Liver (tissue), 9 donors: Measurements from ENCODE around the gene YLPM1. TPM values are rescaled to one million over a fixed set of nuclear protein-coding genes. Genes with fewer than 3 reads are reported as not detected.

Experiments
- DNase-seq: peaks from one replicate; pipeline ENCODE4 v3.0.0-alpha.2; 2017; ENCODE audit warnings: low spot score
- H3K27ac ChIP-seq, 2 donors: one replicate each; pipeline ENCODE4 v1.7.0; 2013; ENCODE audit warnings: inconsistent platforms in 2 of 2, low read length in 2 of 2, control low read depth in 1 of 2, low read depth in 1 of 2, mild to moderate bottlenecking in 1 of 2
- H3K27me3 ChIP-seq, 4 donors: one replicate each; pipeline versions ENCODE4 v1.6.1 to v1.7.0; 2013; ENCODE audit warnings: low read length in 3 of 4, inconsistent platforms in 1 of 4, mild to moderate bottlenecking in 1 of 4, moderate library complexity in 1 of 4; ENCODE audit not compliant: control insufficient read depth in 4 of 4, insufficient read depth in 4 of 4
- H3K36me3 ChIP-seq, 4 donors: one replicate each; pipeline versions ENCODE4 v1.6.1 to v1.7.0; 2013; ENCODE audit warnings: low read length in 3 of 4, mild to moderate bottlenecking in 3 of 4, low read depth in 1 of 4, moderate library complexity in 1 of 4; ENCODE audit not compliant: control insufficient read depth in 4 of 4, insufficient read depth in 3 of 4
- H3K4me1 ChIP-seq, 4 donors: one replicate each; pipeline versions ENCODE4 v1.6.1 to v1.7.0; 2013; ENCODE audit warnings: low read length in 3 of 4, mild to moderate bottlenecking in 3 of 4, moderate library complexity in 1 of 4; ENCODE audit not compliant: control insufficient read depth in 4 of 4, insufficient read depth in 4 of 4
- H3K4me3 ChIP-seq, 3 donors: one replicate each; pipeline versions ENCODE4 v1.6.1 to v1.7.0; 2013; ENCODE audit warnings: low read length in 3 of 3, control low read depth in 1 of 3, low read depth in 1 of 3, mild to moderate bottlenecking in 1 of 3
- H3K9ac ChIP-seq, 2 donors: one replicate each; pipeline ENCODE4 v1.7.0; 2013; ENCODE audit warnings: low read length in 2 of 2, mild to moderate bottlenecking in 2 of 2, moderate library complexity in 2 of 2, control low read depth in 1 of 2, low read depth in 1 of 2
- H3K9me3 ChIP-seq, 4 donors: one replicate each; pipeline versions ENCODE4 v1.6.1 to v1.7.0; 2013; ENCODE audit warnings: low read length in 3 of 4; ENCODE audit not compliant: control insufficient read depth in 4 of 4
- CTCF ChIP-seq: fragments of 150-350 bp; IDR thresholded peaks from 2 replicates; pipeline ENCODE4 v1.5.1; 2017; ENCODE audit warnings: improper control_type of control experiment, low read depth, low read length; ENCODE audit not compliant: missing input control
- EGR1 ChIP-seq, 2 donors: IDR thresholded peaks; 2 replicates each; pipeline ENCODE4 v1.6.1; 2016 to 2018; ENCODE audit warnings: antibody characterized with exemption in 2 of 2, low read depth in 2 of 2
- FOXA1 ChIP-seq: IDR thresholded peaks from 2 replicates; pipeline ENCODE4 v1.6.1; 2016; ENCODE audit warnings: antibody characterized with exemption
- FOXA2 ChIP-seq: IDR thresholded peaks from 2 replicates; pipeline ENCODE4 v1.6.1; 2016; ENCODE audit warnings: antibody characterized with exemption
- GABPA ChIP-seq, 2 donors: IDR thresholded peaks in 1 of 2; conservative IDR thresholded peaks in 1 of 2; 2 replicates each; pipeline ENCODE4 v1.6.1; 2016; ENCODE audit warnings: antibody characterized with exemption in 2 of 2, mild to moderate bottlenecking in 1 of 2, moderate library complexity in 1 of 2
- HNF4A ChIP-seq, 2 donors: conservative IDR thresholded peaks; 2 replicates each; pipeline ENCODE4 v1.6.1; 2016; ENCODE audit warnings: antibody characterized with exemption in 2 of 2, mild to moderate bottlenecking in 2 of 2
- HNF4G ChIP-seq: IDR thresholded peaks from 2 replicates; pipeline ENCODE4 v1.6.1; 2016; ENCODE audit warnings: antibody characterized with exemption
- JUND ChIP-seq, 2 donors: IDR thresholded peaks; 2 replicates each; pipeline ENCODE4 v1.6.1; 2016; ENCODE audit warnings: antibody characterized with exemption in 2 of 2
- MAX ChIP-seq: IDR thresholded peaks from 2 replicates; pipeline ENCODE4 v1.6.1; 2016; ENCODE audit warnings: antibody characterized with exemption
- NR2F2 ChIP-seq: IDR thresholded peaks from 2 replicates; pipeline ENCODE4 v1.6.1; 2016; ENCODE audit warnings: antibody characterized with exemption
- RAD21 ChIP-seq, 2 donors: IDR thresholded peaks; 2 replicates each; pipeline ENCODE4 v1.6.1; 2016; ENCODE audit warnings: antibody characterized with exemption in 2 of 2, mild to moderate bottlenecking in 2 of 2
- RXRA ChIP-seq, 2 donors: IDR thresholded peaks; 2 replicates each; pipeline ENCODE4 v1.6.1; 2017 to 2018; ENCODE audit warnings: antibody characterized with exemption in 2 of 2, mild to moderate bottlenecking in 1 of 2
- SP1 ChIP-seq: IDR thresholded peaks from 2 replicates; pipeline ENCODE4 v1.6.1; 2018; ENCODE audit warnings: antibody characterized with exemption, mild to moderate bottlenecking
- TAF1 ChIP-seq: conservative IDR thresholded peaks from 2 replicates; pipeline ENCODE4 v1.6.1; 2016; ENCODE audit warnings: antibody characterized with exemption, mild to moderate bottlenecking
- YY1 ChIP-seq: IDR thresholded peaks from 2 replicates; pipeline ENCODE4 v1.6.1; 2016; ENCODE audit warnings: antibody characterized with exemption, mild to moderate bottlenecking
- WGBS: extraction: QIAGEN DNeasy Blood & Tissue Kit; methylation state at CpG from one replicate; pipeline ENCODE4 v1.1.7; 2013; 5-methylcytosine and 5-hydroxymethylcytosine counted together
- polyA plus RNA-seq, 2 donors: library from polyadenylated mRNA; stranded (reverse) in 1 of 2; unstranded in 1 of 2; fragments of 200-250 nt in 1 of 2; fragments of >200 nt in 1 of 2; fragmentation: Nextera tagmentation in 1 of 2; extraction: Ambion mirVana in 1 of 2; gene quantifications; one replicate each; pipeline versions ENCODE4 v1.2.1 to v1.2.3, GENCODE V29; 2013 to 2015
- total RNA-seq, 2 donors: library from RNA; depleted of rRNA; stranded (reverse); fragments of >200 nt; gene quantifications; one replicate each; pipeline ENCODE4 v1.2.3, GENCODE V29; 2014
- TF ChIP-seq, protein P1 (sequence below): IDR thresholded peaks from 2 replicates; pipeline ENCODE4 v1.6.1; 2016; ENCODE audit warnings: antibody characterized with exemption
- TF ChIP-seq, protein P2 (sequence below): IDR thresholded peaks from 2 replicates; pipeline ENCODE4 v1.6.1; 2016; ENCODE audit warnings: antibody characterized with exemption
- TF ChIP-seq, protein P3 (sequence below): IDR thresholded peaks from 2 replicates; pipeline ENCODE4 v1.6.1; 2016; ENCODE audit warnings: antibody characterized with exemption, mild to moderate bottlenecking
- donor health status: healthy.
- donor health status: healthy.
- donor health status: healthy.
- donor health status: healthy.
- donor health status: healthy.

Gene YLPM1
- total and polyA plus RNA-seq, 4 donors: 5.9 to 27.3 (median 13.2) TPM

DNA sequence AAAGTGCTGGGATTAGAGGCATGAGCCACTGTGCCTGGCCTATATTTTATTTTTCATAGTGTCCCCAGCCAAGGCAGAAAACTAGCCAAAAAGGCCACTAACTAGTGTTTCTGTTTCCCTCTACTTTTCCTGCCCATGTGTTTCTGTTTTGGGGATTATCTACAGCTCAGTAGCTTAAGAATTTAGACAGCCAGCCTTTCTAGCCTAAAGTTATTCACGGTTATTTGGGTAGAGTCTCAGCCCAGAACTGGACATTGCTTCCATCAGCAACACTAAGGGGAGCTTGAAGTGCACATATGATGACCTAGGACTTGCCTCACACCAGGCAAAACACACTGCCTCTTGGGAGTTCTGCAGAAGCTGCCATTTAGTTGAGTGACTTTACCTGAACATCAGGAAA, 94.9 kb downstream of the YLPM1 start:
- WGBS: 78% methylated on average over 1 of the region's 1 CpG
- TF ChIP-seq, protein P1, sequence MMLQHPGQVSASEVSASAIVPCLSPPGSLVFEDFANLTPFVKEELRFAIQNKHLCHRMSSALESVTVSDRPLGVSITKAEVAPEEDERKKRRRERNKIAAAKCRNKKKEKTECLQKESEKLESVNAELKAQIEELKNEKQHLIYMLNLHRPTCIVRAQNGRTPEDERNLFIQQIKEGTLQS: no peak
- TF ChIP-seq HNF4A (conservative IDR thresholded peaks at IDR 0.05) (no peak), SP1 (no peak), YY1 (no peak), TAF1 (no peak), HNF4G (no peak), GABPA (IDR thresholded peaks at IDR 0.05 in 1 of 2, conservative IDR thresholded peaks at IDR 0.05 in 1 of 2) (no peak), FOXA1 (no peak), MAX (no peak), FOXA2 (no peak), CTCF (no peak), RAD21 (IDR thresholded peaks at IDR 0.05) (no peak), RXRA (IDR thresholded peaks at IDR 0.05) (no peak), EGR1 (IDR thresholded peaks at IDR 0.05; ENCODE audit: low read depth in 2 of 2) (no peak), NR2F2 (no peak), JUND (IDR thresholded peaks at IDR 0.05) (no peak)
- TF ChIP-seq, protein P2, sequence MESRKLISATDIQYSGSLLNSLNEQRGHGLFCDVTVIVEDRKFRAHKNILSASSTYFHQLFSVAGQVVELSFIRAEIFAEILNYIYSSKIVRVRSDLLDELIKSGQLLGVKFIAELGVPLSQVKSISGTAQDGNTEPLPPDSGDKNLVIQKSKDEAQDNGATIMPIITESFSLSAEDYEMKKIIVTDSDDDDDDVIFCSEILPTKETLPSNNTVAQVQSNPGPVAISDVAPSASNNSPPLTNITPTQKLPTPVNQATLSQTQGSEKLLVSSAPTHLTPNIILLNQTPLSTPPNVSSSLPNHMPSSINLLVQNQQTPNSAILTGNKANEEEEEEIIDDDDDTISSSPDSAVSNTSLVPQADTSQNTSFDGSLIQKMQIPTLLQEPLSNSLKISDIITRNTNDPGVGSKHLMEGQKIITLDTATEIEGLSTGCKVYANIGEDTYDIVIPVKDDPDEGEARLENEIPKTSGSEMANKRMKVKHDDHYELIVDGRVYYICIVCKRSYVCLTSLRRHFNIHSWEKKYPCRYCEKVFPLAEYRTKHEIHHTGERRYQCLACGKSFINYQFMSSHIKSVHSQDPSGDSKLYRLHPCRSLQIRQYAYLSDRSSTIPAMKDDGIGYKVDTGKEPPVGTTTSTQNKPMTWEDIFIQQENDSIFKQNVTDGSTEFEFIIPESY: no peak
- TF ChIP-seq, protein P3, sequence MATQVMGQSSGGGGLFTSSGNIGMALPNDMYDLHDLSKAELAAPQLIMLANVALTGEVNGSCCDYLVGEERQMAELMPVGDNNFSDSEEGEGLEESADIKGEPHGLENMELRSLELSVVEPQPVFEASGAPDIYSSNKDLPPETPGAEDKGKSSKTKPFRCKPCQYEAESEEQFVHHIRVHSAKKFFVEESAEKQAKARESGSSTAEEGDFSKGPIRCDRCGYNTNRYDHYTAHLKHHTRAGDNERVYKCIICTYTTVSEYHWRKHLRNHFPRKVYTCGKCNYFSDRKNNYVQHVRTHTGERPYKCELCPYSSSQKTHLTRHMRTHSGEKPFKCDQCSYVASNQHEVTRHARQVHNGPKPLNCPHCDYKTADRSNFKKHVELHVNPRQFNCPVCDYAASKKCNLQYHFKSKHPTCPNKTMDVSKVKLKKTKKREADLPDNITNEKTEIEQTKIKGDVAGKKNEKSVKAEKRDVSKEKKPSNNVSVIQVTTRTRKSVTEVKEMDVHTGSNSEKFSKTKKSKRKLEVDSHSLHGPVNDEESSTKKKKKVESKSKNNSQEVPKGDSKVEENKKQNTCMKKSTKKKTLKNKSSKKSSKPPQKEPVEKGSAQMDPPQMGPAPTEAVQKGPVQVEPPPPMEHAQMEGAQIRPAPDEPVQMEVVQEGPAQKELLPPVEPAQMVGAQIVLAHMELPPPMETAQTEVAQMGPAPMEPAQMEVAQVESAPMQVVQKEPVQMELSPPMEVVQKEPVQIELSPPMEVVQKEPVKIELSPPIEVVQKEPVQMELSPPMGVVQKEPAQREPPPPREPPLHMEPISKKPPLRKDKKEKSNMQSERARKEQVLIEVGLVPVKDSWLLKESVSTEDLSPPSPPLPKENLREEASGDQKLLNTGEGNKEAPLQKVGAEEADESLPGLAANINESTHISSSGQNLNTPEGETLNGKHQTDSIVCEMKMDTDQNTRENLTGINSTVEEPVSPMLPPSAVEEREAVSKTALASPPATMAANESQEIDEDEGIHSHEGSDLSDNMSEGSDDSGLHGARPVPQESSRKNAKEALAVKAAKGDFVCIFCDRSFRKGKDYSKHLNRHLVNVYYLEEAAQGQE: no peak

More for the DNA sequence above, 94.9 kb downstream of the YLPM1 start:
- Histone ChIP-seq H3K4me3 (no peak overlapping the region), H3K9me3 (no peaks in the 10 kb centered on the region), H3K36me3 (no peaks in the 10 kb centered on the region), H3K9ac (no peak overlapping the region), H3K4me1 (peaks cover 0 to 12% (median 3%) of the 10 kb centered on the region in 4 donors), H3K27me3 (no peaks in the 10 kb centered on the region), H3K27ac (no peak overlapping the region)
- DNase-seq: no peak
